Mesenchymal stem cell (in vitro differentiated cells and primary cell): ENCODE data around the gene MACROD1.
A peak's percentile ranks its signal among the peaks of the same experiment; 100 is the strongest.

Experiments
- DNase-seq: peaks from one replicate; pipeline ENCODE4 v3.0.0-alpha.2; 2013
- H2AFZ ChIP-seq: one replicate; pipeline ENCODE4 v1.6.1; 2013; ENCODE audit warnings: low read depth, mild to moderate bottlenecking, control low read depth, inconsistent platforms, low read length, moderate library complexity
- H2AK5ac ChIP-seq: 2 replicates; pipeline ENCODE4 v1.6.1; 2013; ENCODE audit warnings: low read length, moderate library complexity, mild to moderate bottlenecking, inconsistent platforms; ENCODE audit not compliant: severe bottlenecking
- H2BK120ac ChIP-seq: one replicate; pipeline ENCODE4 v1.6.1; 2013; ENCODE audit warnings: low read depth, mild to moderate bottlenecking, inconsistent platforms, low read length, moderate library complexity
- H2BK12ac ChIP-seq, 2 experiments: one replicate each; pipeline ENCODE4 v1.6.1; 2013; ENCODE audit warnings: inconsistent platforms in 2 of 2, low read length in 2 of 2, mild to moderate bottlenecking in 2 of 2, moderate library complexity in 2 of 2, control low read depth in 1 of 2
- H2BK15ac ChIP-seq: one replicate; pipeline ENCODE4 v1.6.1; 2013; ENCODE audit warnings: mild to moderate bottlenecking, low read depth, inconsistent platforms; ENCODE audit not compliant: poor library complexity, severe bottlenecking
- H2BK5ac ChIP-seq: 2 replicates; pipeline ENCODE4 v1.6.1; 2013; ENCODE audit warnings: low read depth, mild to moderate bottlenecking, low read length, control low read depth, inconsistent platforms; ENCODE audit not compliant: poor library complexity, severe bottlenecking
- H3K14ac ChIP-seq, 2 experiments: one replicate each; pipeline ENCODE4 v1.6.1; 2013; ENCODE audit warnings: inconsistent platforms in 2 of 2, low read length in 2 of 2, control low read depth in 1 of 2, mild to moderate bottlenecking in 1 of 2, moderate library complexity in 1 of 2
- H3K18ac ChIP-seq, 2 experiments: one replicate each; pipeline ENCODE4 v1.6.1; 2013; ENCODE audit warnings: inconsistent platforms in 2 of 2, low read length in 2 of 2, control low read depth in 1 of 2, low read depth in 1 of 2, mild to moderate bottlenecking in 1 of 2
- H3K23ac ChIP-seq, 2 experiments: one replicate each; pipeline ENCODE4 v1.6.1; 2013; ENCODE audit warnings: inconsistent platforms in 2 of 2, low read length in 2 of 2, mild to moderate bottlenecking in 2 of 2, moderate library complexity in 2 of 2, control low read depth in 1 of 2
- H3K27ac ChIP-seq: 2 replicates; pipeline ENCODE4 v1.5.1; 2013; ENCODE audit warnings: mild to moderate bottlenecking, moderate library complexity, low read length, control low read depth, inconsistent platforms; ENCODE audit not compliant: poor library complexity, severe bottlenecking
- H3K27me3 ChIP-seq, 2 experiments: 2 replicates each; pipeline versions ENCODE4 v1.6.1 to v1.7.0; 2013; ENCODE audit warnings: low read length in 2 of 2, mild to moderate bottlenecking in 2 of 2, moderate library complexity in 2 of 2, control low read depth in 1 of 2, inconsistent platforms in 1 of 2; ENCODE audit not compliant: control insufficient read depth in 1 of 2, insufficient read depth in 1 of 2
- H3K36me3 ChIP-seq, 2 experiments: 2 replicates each; pipeline versions ENCODE4 v1.6.1 to v1.7.0; 2013; ENCODE audit warnings: low read length in 2 of 2, control low read depth in 1 of 2, inconsistent platforms in 1 of 2, low read depth in 1 of 2, mild to moderate bottlenecking in 1 of 2; ENCODE audit not compliant: insufficient read depth in 2 of 2, control insufficient read depth in 1 of 2
- H3K4ac ChIP-seq, 2 experiments: one replicate each; pipeline ENCODE4 v1.6.1; 2013; ENCODE audit warnings: inconsistent platforms in 2 of 2, low read length in 2 of 2, mild to moderate bottlenecking in 2 of 2, moderate library complexity in 2 of 2, control low read depth in 1 of 2, low read depth in 1 of 2
- H3K4me1 ChIP-seq: 2 replicates; pipeline ENCODE4 v1.6.1; 2013; ENCODE audit warnings: low read depth, low read length, control low read depth; ENCODE audit not compliant: control insufficient read depth, insufficient read depth
- H3K4me2 ChIP-seq: 2 replicates; pipeline ENCODE4 v1.6.1; 2013; ENCODE audit warnings: low read length, mild to moderate bottlenecking, inconsistent platforms; ENCODE audit not compliant: poor library complexity, severe bottlenecking
- H3K4me3 ChIP-seq, 2 experiments: 2 replicates each; pipeline versions ENCODE4 v1.5.1 to v1.7.0; 2013; ENCODE audit warnings: low read length in 2 of 2, mild to moderate bottlenecking in 2 of 2, control low read depth in 1 of 2, low read depth in 1 of 2; ENCODE audit not compliant: insufficient read depth in 1 of 2
- H3K79me1 ChIP-seq: replicated peaks from 2 replicates; pipeline ENCODE4 v1.6.1; 2013; ENCODE audit warnings: mild to moderate bottlenecking, control low read depth, low read length, inconsistent platforms; ENCODE audit not compliant: poor library complexity, severe bottlenecking
- H3K9ac ChIP-seq: 2 replicates; pipeline ENCODE4 v1.7.0; 2013; ENCODE audit warnings: mild to moderate bottlenecking, low read length, moderate library complexity
- H3K9me3 ChIP-seq: 2 replicates; pipeline ENCODE4 v1.7.0; 2013; ENCODE audit warnings: mild to moderate bottlenecking, low read length; ENCODE audit not compliant: control insufficient read depth
- H4K8ac ChIP-seq: one replicate; pipeline ENCODE4 v1.6.1; 2013; ENCODE audit warnings: inconsistent platforms, mild to moderate bottlenecking, low read length, moderate library complexity
- H4K91ac ChIP-seq: one replicate; pipeline ENCODE4 v1.6.1; 2013; ENCODE audit warnings: mild to moderate bottlenecking, low read length, inconsistent platforms
- WGBS: methylation state at CpG from one replicate; pipeline ENCODE4 v1.1.7; 2013; ENCODE audit warnings: mixed read lengths; 5-methylcytosine and 5-hydroxymethylcytosine counted together

Gene MACROD1

GRCh38 chr11:64103277-64103985 is 62.5 kb downstream of the MACROD1 start:
- H3K79me1 ChIP-seq = no peaks in the 10 kb centered on the region
- no peak overlapping the region for H3K18ac ChIP-seq

DNA sequence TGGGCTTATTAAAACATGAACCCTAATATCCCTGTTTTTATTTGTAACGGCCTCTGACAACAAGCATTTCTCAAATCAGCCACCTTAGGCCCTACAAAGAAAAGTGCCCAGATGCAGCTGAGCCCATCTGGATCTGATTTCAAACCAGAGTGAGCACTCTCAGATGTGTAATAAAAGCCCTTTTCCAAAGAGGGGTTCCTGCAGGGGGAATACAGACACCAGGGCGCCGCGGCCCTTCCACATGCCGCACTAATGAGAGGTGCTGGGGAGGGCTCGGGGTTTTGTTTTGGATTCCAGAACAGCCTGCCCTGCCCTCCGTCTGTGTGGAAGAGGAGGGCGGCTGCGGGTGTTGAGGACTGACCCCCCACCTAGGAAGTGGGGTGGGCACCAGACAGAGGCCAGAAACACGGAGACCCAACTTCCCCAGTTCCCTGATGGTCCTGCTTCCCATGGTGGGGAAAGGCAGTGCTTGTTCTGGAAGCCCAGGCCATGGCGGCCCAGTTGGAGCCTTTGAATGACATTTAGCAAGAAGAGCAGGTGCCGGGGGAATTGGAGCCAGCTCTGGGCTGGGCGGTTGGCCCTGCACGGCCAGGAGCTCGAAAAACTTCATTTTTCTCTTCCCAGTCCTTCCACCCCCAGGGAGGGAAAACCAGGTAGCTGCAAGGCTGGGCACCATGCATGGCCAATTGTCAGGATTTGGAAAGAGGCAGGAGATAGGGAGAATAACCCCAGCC is 63.7 kb downstream of the MACROD1 start:
- Histone ChIP-seq H3K36me3 (no peaks in the 10 kb centered on the region), H3K9ac (peak overlapping the region; percentile 83), H3K4me3 (peak overlapping the region in 1 of 2 experiments; percentile 65), H3K4me1 (peaks cover 3% of the 10 kb centered on the region), H3K9me3 (no peaks in the 10 kb centered on the region), H4K91ac (no peak overlapping the region), H2BK120ac (no peak overlapping the region), H3K18ac (no peak overlapping the region), H3K14ac (no peak overlapping the region), H2BK12ac (no peak overlapping the region), H3K27me3 (peaks cover 9 to 56% of the 10 kb centered on the region in 2 experiments), H3K4me2 (no peak overlapping the region), H2AK5ac (no peak overlapping the region), H4K8ac (no peak overlapping the region), H2BK15ac (no peak overlapping the region), H3K4ac (no peak overlapping the region), H2BK5ac (no peak overlapping the region), H2AFZ (no peak overlapping the region), H3K23ac (no peak overlapping the region), H3K27ac (no peak overlapping the region), H3K79me1 (no peaks in the 10 kb centered on the region)
- DNase-seq = no peak
- WGBS = 89% methylated on average over 14 of the region's 15 CpGs

More at GRCh38 chr11:64103277-64103985, 62.5 kb downstream of the MACROD1 start:
- H2BK15ac ChIP-seq = no peak overlapping the region
- no peak overlapping the region for H2BK12ac ChIP-seq
- H3K4me1 ChIP-seq = peaks cover 3% of the 10 kb centered on the region
- no peak overlapping the region for H3K23ac ChIP-seq
- DNase-seq = no peak
- no peak overlapping the region for H3K9ac ChIP-seq
- peaks cover 9 to 49% of the 10 kb centered on the region in 2 experiments for H3K27me3 ChIP-seq
- no peak overlapping the region for H3K14ac ChIP-seq
- no peak overlapping the region for H3K4ac ChIP-seq
- H3K4me3 ChIP-seq = no peak overlapping the region
- WGBS = 90% methylated on average over 12 of the region's 13 CpGs
- no peak overlapping the region for H2BK120ac ChIP-seq
- no peak overlapping the region for H3K27ac ChIP-seq
- no peak overlapping the region for H3K4me2 ChIP-seq
- H3K36me3 ChIP-seq = no peaks in the 10 kb centered on the region
- no peak overlapping the region for H4K8ac ChIP-seq
- H2AFZ ChIP-seq = no peak overlapping the region
- H2AK5ac ChIP-seq = no peak overlapping the region
- H2BK5ac ChIP-seq = no peak overlapping the region
- H4K91ac ChIP-seq = no peak overlapping the region
- no peaks in the 10 kb centered on the region for H3K9me3 ChIP-seq

GRCh38 chr11:64101461-64101860 is 64.5 kb downstream of the MACROD1 start:
- no peak overlapping the region for H2BK5ac ChIP-seq

DNA sequence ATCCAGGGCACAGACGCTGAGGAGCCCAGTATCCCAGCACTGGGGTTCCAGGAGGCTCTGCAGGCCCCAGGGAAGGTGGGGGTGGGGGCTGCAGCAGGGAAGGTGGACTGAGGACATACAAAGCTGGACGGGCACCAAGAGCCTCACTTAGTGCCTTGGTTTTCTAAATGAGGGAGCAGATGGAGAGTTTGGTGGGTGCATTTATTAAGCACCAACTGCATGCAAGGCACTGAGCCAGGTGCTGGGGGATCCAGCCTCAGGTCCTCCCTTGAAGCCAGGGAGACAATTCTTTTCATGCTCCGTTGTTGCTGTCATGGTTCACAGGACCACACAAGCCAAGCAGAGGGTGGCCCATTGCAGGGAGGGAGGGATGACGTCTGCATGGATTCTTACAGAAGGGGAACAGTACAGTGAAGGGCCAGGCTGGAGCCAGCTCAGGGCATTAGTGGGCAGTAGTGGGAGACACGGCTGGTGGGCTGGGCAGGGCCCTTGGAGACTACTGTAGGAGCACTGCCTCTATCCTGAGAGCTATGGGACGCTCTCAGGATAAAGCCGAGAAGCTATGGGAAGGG is 65.0 kb downstream of the MACROD1 start:
- Histone ChIP-seq H3K9me3 (no peaks in the 10 kb centered on the region), H2BK12ac (no peak overlapping the region), H3K79me1 (no peaks in the 10 kb centered on the region), H4K91ac (no peak overlapping the region), H3K27me3 (peaks cover 9 to 56% of the 10 kb centered on the region in 2 experiments), H3K4me2 (no peak overlapping the region), H2BK15ac (no peak overlapping the region), H2BK120ac (no peak overlapping the region), H3K9ac (peak overlapping the region; percentile 48), H3K4me3 (peak overlapping the region in 1 of 2 experiments; percentile 65), H2BK5ac (no peak overlapping the region), H4K8ac (no peak overlapping the region), H3K23ac (no peak overlapping the region), H3K27ac (no peak overlapping the region), H3K36me3 (no peaks in the 10 kb centered on the region), H3K4me1 (peaks cover 7% of the 10 kb centered on the region), H2AFZ (no peak overlapping the region), H3K4ac (no peak overlapping the region), H3K18ac (no peak overlapping the region), H3K14ac (no peak overlapping the region), H2AK5ac (no peak overlapping the region)
- DNase-seq = no peak
- 87% methylated on average over 7 of the region's 7 CpGs for WGBS

More at GRCh38 chr11:64101461-64101860, 64.5 kb downstream of the MACROD1 start:
- no peak overlapping the region for H2AFZ ChIP-seq
- no peak overlapping the region for H2AK5ac ChIP-seq
- no peak overlapping the region for H4K91ac ChIP-seq
- H3K27me3 ChIP-seq = peaks cover 9 to 56% of the 10 kb centered on the region in 2 experiments
- no peak overlapping the region for H3K4ac ChIP-seq
- H3K14ac ChIP-seq = peak overlapping the region in 1 of 2 experiments; percentile 12
- H3K79me1 ChIP-seq = no peaks in the 10 kb centered on the region
- H3K4me1 ChIP-seq = peaks cover 3% of the 10 kb centered on the region
- no peak overlapping the region for H4K8ac ChIP-seq
- no peaks in the 10 kb centered on the region for H3K36me3 ChIP-seq
- no peak overlapping the region for H3K4me2 ChIP-seq
- H2BK120ac ChIP-seq = no peak overlapping the region
- peak overlapping the region; percentile 83 for H3K9ac ChIP-seq
- H2BK15ac ChIP-seq = no peak overlapping the region
- H3K18ac ChIP-seq = no peak overlapping the region
- no peak overlapping the region for H3K27ac ChIP-seq
- 95% methylated on average over 19 of the region's 19 CpGs for WGBS
- DNase-seq = no peak
- no peaks in the 10 kb centered on the region for H3K9me3 ChIP-seq
- no peak overlapping the region for H3K23ac ChIP-seq
- H3K4me3 ChIP-seq = peak overlapping the region in 1 of 2 experiments; percentile 65
- H2BK12ac ChIP-seq = no peak overlapping the region
